SK-N-SH (cell line): Measurements from ENCODE around the gene ARHGEF10L. TPM values are rescaled to one million over a fixed set of nuclear protein-coding genes. Genes with fewer than 3 reads are reported as not detected.

ENCODE experiments used
- CTCF ChIA-PET: fragments of 300-600, 350-600 bp; formaldehyde crosslinking; extraction: SDS; loops from one replicate; lab custom pipeline; 2021; lab: Yijun Ruan, JAX
- POLR2A ChIA-PET: fragments of 350-600 bp; sonication (Branson Sonifier 250); formaldehyde crosslinking; extraction: SDS; loops from one replicate; lab custom pipeline; 2020; ENCODE audit warnings: antibody characterized with exemption, inconsistent platforms; lab: Yijun Ruan, JAX
- DNase-seq: peaks from one replicate; pipeline ENCODE4 v3.0.0; 2012
- H2AFZ ChIP-seq: fragments of 200-600 bp; sonication (generic); 2 replicates; pipeline ENCODE4 v1.8.1; 2016; ENCODE audit warnings: antibody characterized with exemption, mild to moderate bottlenecking, low read depth
- H3F3A ChIP-seq: fragments of 200-600 bp; sonication (generic); replicated peaks from 2 replicates; pipeline ENCODE3; 2016; ENCODE audit warnings: antibody characterized with exemption, mild to moderate bottlenecking; ENCODE audit not compliant: insufficient read depth
- H3K27ac ChIP-seq, 2 experiments: fragments of 200-500 bp in 1 of 2; fragments of 200-600 bp in 1 of 2; sonication (Bioruptor generic) in 1 of 2; sonication (generic), shearing (Covaris generic) in 1 of 2; 2 replicates each; pipeline versions ENCODE4 v1.5.1 to v1.6.1; 2014 to 2016; ENCODE audit warnings: low read depth in 2 of 2, inconsistent platforms in 1 of 2, low read length in 1 of 2, mild to moderate bottlenecking in 1 of 2, mixed read lengths in 1 of 2
- H3K27me3 ChIP-seq: fragments of 200-600 bp; sonication (generic), shearing (Covaris generic); 2 replicates; pipeline ENCODE4 v1.6.1; 2016; ENCODE audit warnings: mixed run types; ENCODE audit not compliant: insufficient read depth
- H3K36me3 ChIP-seq, 2 experiments: fragments of 200-500 bp in 1 of 2; fragments of 200-600 bp in 1 of 2; sonication (Bioruptor generic) in 1 of 2; sonication (generic) in 1 of 2; replicated peaks in 1 of 2; 2 replicates each; pipeline versions ENCODE3 to v1.5.1; 2014 to 2016; ENCODE audit warnings: low read length in 1 of 2, mild to moderate bottlenecking in 1 of 2; ENCODE audit not compliant: insufficient read depth in 2 of 2, control insufficient read depth in 1 of 2
- H3K4me1 ChIP-seq, 2 experiments: fragments of 200-500 bp in 1 of 2; fragments of 200-600 bp in 1 of 2; sonication (Bioruptor generic) in 1 of 2; sonication (generic), shearing (Covaris generic) in 1 of 2; 2 replicates each; pipeline versions ENCODE4 v1.5.1 to v1.6.1; 2014 to 2016; ENCODE audit warnings: low read depth in 1 of 2, low read length in 1 of 2, mixed run types in 1 of 2; ENCODE audit not compliant: insufficient read depth in 2 of 2, control insufficient read depth in 1 of 2
- H3K4me2 ChIP-seq: fragments of 200-600 bp; sonication (generic), shearing (Covaris generic); 2 replicates; pipeline ENCODE4 v1.6.1; 2017; ENCODE audit warnings: mixed run types
- H3K4me3 ChIP-seq, 2 experiments: fragments of 200-500 bp in 1 of 2; fragments of 200-600 bp in 1 of 2; sonication (Bioruptor generic) in 1 of 2; sonication (generic), shearing (Covaris generic) in 1 of 2; 2 replicates each; pipeline versions ENCODE4 v1.5.1 to v1.8.1; 2014 to 2016; ENCODE audit warnings: low read depth in 2 of 2, inconsistent platforms in 1 of 2, low read length in 1 of 2, mild to moderate bottlenecking in 1 of 2, mixed read lengths in 1 of 2, moderate library complexity in 1 of 2
- H3K79me2 ChIP-seq: fragments of 200-600 bp; sonication (generic); 2 replicates; pipeline ENCODE4 v1.8.1; 2017; ENCODE audit warnings: mild to moderate bottlenecking; ENCODE audit not compliant: insufficient read depth
- H3K9ac ChIP-seq: fragments of 200-600 bp; sonication (generic); 2 replicates; pipeline ENCODE4 v1.6.1; 2017; ENCODE audit warnings: mixed run types
- H3K9me2 ChIP-seq: fragments of 200-600 bp; sonication (generic); 2 replicates; pipeline ENCODE4 v1.6.1; 2017; ENCODE audit warnings: mixed run types
- H3K9me3 ChIP-seq: fragments of 200-600 bp; sonication (generic); 2 replicates; pipeline ENCODE4 v1.6.1; 2017; ENCODE audit warnings: mixed run types, mild to moderate bottlenecking, moderate library complexity
- H4K20me1 ChIP-seq: fragments of 200-600 bp; sonication (generic); 2 replicates; pipeline ENCODE4 v1.6.1; 2017; ENCODE audit warnings: mild to moderate bottlenecking, mixed run types; ENCODE audit not compliant: insufficient read depth
- CTCF ChIP-seq: fragments of 200-600 bp; sonication (generic); IDR thresholded peaks from 2 replicates; pipeline ENCODE4 v1.6.1; 2017; ENCODE audit warnings: antibody characterized with exemption, mild to moderate bottlenecking, moderate library complexity
- ELF1 ChIP-seq: IDR thresholded peaks from 2 replicates; pipeline ENCODE4 v1.4.0; 2012
- EP300 ChIP-seq, 2 experiments: IDR thresholded peaks; 2 replicates each; pipeline versions ENCODE4 v1.4.0 to v1.6.1; 2012; ENCODE audit warnings: borderline replicate concordance in 1 of 2, low read depth in 1 of 2, low read length in 1 of 2
- EZH2phosphoT487 ChIP-seq: fragments of 200-600 bp; sonication (generic); IDR thresholded peaks from 2 replicates; pipeline ENCODE4 v1.6.1; 2017; ENCODE audit warnings: low read depth, mixed run types, mild to moderate bottlenecking, antibody characterized with exemption, moderate library complexity, borderline replicate concordance
- FOXM1 ChIP-seq: IDR thresholded peaks from 2 replicates; pipeline ENCODE4 v1.4.0; 2012; ENCODE audit warnings: low read depth, mild to moderate bottlenecking
- GABPA ChIP-seq: IDR thresholded peaks from 2 replicates; pipeline ENCODE4 v1.4.0; 2012; ENCODE audit warnings: low read depth, mild to moderate bottlenecking
- JUND ChIP-seq: IDR thresholded peaks from 2 replicates; pipeline ENCODE4 v1.4.0; 2012
- MEF2A ChIP-seq: IDR thresholded peaks from 2 replicates; pipeline ENCODE4 v1.4.0; 2012; ENCODE audit warnings: low read depth, borderline replicate concordance
- POLR2AphosphoS5 ChIP-seq: IDR thresholded peaks from 2 replicates; pipeline ENCODE4 v1.6.1; 2012; ENCODE audit warnings: low read depth, low read length
- RAD21 ChIP-seq: IDR thresholded peaks from 2 replicates; pipeline ENCODE4 v1.6.1; 2012; ENCODE audit warnings: mild to moderate bottlenecking, low read length
- SIN3A ChIP-seq: IDR thresholded peaks from 2 replicates; pipeline ENCODE4 v1.6.1; 2012; ENCODE audit warnings: low read depth, mild to moderate bottlenecking, low read length, moderate library complexity, borderline replicate concordance
- TAF1 ChIP-seq: IDR thresholded peaks from 2 replicates; pipeline ENCODE4 v1.6.1; 2012; ENCODE audit warnings: low read depth, mild to moderate bottlenecking, low read length, moderate library complexity, borderline replicate concordance
- TEAD4 ChIP-seq: IDR thresholded peaks from 2 replicates; pipeline ENCODE4 v1.4.0; 2012; ENCODE audit warnings: mild to moderate bottlenecking, borderline replicate concordance; ENCODE audit not compliant: insufficient read depth
- WGBS: methylation state at CpG from one replicate; pipeline ENCODE4 v1.1.6; 2017; ENCODE audit warnings: low lambda C conversion rate; 5-methylcytosine and 5-hydroxymethylcytosine counted together
- polyA plus RNA-seq, 3 experiments: library from polyadenylated mRNA; depleted of rRNA; stranded (reverse); fragments of >200 nt; gene quantifications; 2 replicates each; pipeline ENCODE4 v1.2.3, GENCODE V29; 2012
- TF ChIP-seq, protein P1 (sequence below): IDR thresholded peaks from 2 replicates; pipeline ENCODE4; 2012
- TF ChIP-seq, protein P2 (sequence below): IDR thresholded peaks from 2 replicates; pipeline ENCODE4 v1.6.1; 2012; ENCODE audit warnings: mild to moderate bottlenecking, low read depth, low read length, moderate library complexity
- TF ChIP-seq, protein P3 (sequence below): IDR thresholded peaks from 2 replicates; pipeline ENCODE4 v1.4.0; 2012; ENCODE audit warnings: low read depth, borderline replicate concordance

Gene ARHGEF10L
- polyA plus RNA-seq, 1 of the 3 experiments (the other 2 are of a cell fraction), result 12.5 TPM

DNA sequence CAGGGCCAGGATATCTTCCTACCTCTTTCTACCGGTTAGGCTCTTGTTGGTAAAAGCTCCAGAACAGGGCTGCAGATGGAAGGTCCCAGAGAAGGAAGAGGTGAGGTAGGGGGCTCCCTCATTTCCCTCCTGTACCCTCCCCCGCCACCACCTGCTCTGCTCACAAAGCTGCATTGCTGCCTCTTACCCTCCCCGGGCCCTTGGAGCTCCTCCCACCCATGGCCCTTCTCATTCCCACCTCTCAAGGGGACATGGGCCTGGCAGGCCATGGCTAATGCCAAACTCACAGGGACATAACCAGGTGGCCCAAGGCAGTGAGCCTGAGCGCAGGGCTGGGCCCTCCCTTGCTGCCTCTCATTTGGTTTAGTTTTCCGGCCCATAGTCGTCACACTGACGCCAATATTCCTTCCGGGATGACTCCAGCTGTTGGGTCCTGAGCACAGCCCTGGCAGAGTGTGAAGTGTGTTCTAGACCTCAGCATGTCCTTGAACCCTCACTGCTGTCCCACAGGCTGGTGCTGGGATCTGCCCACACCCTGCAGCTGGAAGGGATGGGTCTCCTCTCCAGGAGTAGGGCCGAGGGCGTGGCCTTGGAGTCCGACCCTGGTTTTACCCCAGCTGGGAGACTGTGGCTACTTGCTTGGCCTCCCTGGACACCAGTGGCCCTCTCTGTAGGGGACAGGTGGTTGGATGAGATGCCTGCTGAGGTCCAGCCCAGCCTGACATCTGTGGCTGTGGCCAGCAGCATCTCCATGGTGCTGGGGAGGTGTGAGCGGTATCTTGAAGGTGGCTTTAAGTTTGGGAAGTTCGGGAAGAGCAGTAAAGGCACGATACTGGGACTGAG is 104.6 kb downstream of the ARHGEF10L start:
- WGBS, result 98% methylated on average over 8 of the region's 14 CpGs
- Histone ChIP-seq H3K9me3 (no peaks in the 10 kb centered on the region), H3K79me2 (no peaks in the 10 kb centered on the region), H4K20me1 (no peaks in the 10 kb centered on the region), H3K27ac (no peak overlapping the region; a peak in 1 of 4 replicates), H3K9ac (no peak overlapping the region), H3K4me3 (no peak overlapping the region), H3K9me2 (no peaks in the 10 kb centered on the region), H3F3A (no peaks in the 10 kb centered on the region), H2AFZ (no peak overlapping the region), H3K4me2 (no peak overlapping the region), H3K36me3 (peaks cover 0 to 23% of the 10 kb centered on the region in 2 experiments), H3K27me3 (no peaks in the 10 kb centered on the region), H3K4me1 (peaks cover 0 to 36% of the 10 kb centered on the region in 2 experiments; a peak in 2 of 4 replicates)
- TF ChIP-seq FOXM1 (no peak), EZH2phosphoT487 (no peak), JUND (no peak), MEF2A (no peak), GABPA (no peak), CTCF (no peak), TEAD4 (no peak), ELF1 (no peak), SIN3A (no peak), POLR2AphosphoS5 (no peak), RAD21 (no peak), EP300 (IDR thresholded peaks at IDR 0.05; ENCODE audit: borderline replicate concordance in 1 of 2, low read depth in 1 of 2, low read length in 1 of 2) (no peak), TAF1 (no peak)
- TF ChIP-seq, protein P1, sequence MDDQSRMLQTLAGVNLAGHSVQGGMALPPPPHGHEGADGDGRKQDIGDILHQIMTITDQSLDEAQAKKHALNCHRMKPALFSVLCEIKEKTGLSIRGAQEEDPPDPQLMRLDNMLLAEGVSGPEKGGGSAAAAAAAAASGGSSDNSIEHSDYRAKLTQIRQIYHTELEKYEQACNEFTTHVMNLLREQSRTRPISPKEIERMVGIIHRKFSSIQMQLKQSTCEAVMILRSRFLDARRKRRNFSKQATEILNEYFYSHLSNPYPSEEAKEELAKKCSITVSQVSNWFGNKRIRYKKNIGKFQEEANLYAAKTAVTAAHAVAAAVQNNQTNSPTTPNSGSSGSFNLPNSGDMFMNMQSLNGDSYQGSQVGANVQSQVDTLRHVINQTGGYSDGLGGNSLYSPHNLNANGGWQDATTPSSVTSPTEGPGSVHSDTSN, result no peak
- TF ChIP-seq, protein P2, sequence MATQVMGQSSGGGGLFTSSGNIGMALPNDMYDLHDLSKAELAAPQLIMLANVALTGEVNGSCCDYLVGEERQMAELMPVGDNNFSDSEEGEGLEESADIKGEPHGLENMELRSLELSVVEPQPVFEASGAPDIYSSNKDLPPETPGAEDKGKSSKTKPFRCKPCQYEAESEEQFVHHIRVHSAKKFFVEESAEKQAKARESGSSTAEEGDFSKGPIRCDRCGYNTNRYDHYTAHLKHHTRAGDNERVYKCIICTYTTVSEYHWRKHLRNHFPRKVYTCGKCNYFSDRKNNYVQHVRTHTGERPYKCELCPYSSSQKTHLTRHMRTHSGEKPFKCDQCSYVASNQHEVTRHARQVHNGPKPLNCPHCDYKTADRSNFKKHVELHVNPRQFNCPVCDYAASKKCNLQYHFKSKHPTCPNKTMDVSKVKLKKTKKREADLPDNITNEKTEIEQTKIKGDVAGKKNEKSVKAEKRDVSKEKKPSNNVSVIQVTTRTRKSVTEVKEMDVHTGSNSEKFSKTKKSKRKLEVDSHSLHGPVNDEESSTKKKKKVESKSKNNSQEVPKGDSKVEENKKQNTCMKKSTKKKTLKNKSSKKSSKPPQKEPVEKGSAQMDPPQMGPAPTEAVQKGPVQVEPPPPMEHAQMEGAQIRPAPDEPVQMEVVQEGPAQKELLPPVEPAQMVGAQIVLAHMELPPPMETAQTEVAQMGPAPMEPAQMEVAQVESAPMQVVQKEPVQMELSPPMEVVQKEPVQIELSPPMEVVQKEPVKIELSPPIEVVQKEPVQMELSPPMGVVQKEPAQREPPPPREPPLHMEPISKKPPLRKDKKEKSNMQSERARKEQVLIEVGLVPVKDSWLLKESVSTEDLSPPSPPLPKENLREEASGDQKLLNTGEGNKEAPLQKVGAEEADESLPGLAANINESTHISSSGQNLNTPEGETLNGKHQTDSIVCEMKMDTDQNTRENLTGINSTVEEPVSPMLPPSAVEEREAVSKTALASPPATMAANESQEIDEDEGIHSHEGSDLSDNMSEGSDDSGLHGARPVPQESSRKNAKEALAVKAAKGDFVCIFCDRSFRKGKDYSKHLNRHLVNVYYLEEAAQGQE, result no peak
- TF ChIP-seq, protein P3, sequence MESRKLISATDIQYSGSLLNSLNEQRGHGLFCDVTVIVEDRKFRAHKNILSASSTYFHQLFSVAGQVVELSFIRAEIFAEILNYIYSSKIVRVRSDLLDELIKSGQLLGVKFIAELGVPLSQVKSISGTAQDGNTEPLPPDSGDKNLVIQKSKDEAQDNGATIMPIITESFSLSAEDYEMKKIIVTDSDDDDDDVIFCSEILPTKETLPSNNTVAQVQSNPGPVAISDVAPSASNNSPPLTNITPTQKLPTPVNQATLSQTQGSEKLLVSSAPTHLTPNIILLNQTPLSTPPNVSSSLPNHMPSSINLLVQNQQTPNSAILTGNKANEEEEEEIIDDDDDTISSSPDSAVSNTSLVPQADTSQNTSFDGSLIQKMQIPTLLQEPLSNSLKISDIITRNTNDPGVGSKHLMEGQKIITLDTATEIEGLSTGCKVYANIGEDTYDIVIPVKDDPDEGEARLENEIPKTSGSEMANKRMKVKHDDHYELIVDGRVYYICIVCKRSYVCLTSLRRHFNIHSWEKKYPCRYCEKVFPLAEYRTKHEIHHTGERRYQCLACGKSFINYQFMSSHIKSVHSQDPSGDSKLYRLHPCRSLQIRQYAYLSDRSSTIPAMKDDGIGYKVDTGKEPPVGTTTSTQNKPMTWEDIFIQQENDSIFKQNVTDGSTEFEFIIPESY, result no peak
- POLR2A ChIA-PET, result no interaction called here
- no peak for DNase-seq
- CTCF ChIA-PET, result interaction anchor here (1.1 to 3.3 kb wide), 5 partner anchors 10 to 149 kb away, joined by 3 to 19 read pairs (median 6); no protein-coding TSS in a partner anchor
